Epithelial cell of esophagus (primary cell): ENCODE data around the gene ARHGAP9.

Experiments used
- DNase-seq: peaks from one replicate; pipeline ENCODE4 v3.0.0; 2010; ENCODE audit warnings: low read depth
- H3K4me3 ChIP-seq: 2 replicates; pipeline ENCODE4 v1.5.1; 2011; ENCODE audit warnings: mild to moderate bottlenecking, low read length, control low read depth
- TF ChIP-seq, protein P1 (sequence below): IDR thresholded peaks from 2 replicates; pipeline ENCODE4 v1.5.1; 2011; ENCODE audit warnings: low read depth, mild to moderate bottlenecking, low read length, control low read depth, inconsistent platforms; ENCODE audit not compliant: insufficient read depth; ENCODE audit errors: missing control alignments

The ARHGAP9 gene

DNA sequence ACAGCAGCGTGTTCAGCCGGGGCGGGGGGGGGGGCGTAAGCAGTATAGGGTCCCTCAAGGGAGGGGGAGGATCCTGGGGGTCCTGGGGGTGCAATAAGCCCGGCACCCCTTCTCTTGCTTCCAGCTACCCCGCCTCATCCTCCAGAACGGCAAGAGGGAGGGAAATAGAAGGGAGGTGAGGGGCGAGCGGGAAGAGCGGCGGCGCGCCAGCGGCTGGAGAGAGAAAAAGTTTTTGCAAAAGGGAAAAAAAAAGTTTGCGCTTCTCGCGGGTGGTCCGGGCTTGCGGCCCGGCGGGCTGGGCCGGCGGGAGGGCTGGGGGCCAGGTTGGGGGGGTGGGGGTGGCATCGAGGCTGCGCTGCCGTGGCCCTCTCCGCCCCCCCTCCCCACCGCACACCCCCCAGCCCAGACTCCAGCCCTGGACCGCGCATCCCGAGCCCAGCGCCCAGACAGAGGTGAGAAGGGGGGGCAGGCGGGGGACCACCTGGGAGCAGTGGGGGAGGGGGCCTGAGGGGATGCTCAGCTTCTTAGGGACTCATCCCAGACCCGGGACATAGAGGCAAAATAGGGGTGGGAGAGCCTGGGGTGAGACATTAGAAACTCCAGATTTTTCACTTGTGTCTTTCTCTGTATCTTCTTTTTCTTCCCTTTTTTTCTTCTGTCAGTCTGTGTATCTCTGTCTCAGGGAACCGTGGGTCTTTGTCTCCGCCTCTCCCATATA is 19.8 kb downstream of the ARHGAP9 start, which contains the start of gene GLI1:
TSS of gene GLI1 (plus strand) at position 36 of the 718 bp plus-strand sequence. CDS start 3,907 bp downstream, outside the sequence.
- TF ChIP-seq, protein P1, sequence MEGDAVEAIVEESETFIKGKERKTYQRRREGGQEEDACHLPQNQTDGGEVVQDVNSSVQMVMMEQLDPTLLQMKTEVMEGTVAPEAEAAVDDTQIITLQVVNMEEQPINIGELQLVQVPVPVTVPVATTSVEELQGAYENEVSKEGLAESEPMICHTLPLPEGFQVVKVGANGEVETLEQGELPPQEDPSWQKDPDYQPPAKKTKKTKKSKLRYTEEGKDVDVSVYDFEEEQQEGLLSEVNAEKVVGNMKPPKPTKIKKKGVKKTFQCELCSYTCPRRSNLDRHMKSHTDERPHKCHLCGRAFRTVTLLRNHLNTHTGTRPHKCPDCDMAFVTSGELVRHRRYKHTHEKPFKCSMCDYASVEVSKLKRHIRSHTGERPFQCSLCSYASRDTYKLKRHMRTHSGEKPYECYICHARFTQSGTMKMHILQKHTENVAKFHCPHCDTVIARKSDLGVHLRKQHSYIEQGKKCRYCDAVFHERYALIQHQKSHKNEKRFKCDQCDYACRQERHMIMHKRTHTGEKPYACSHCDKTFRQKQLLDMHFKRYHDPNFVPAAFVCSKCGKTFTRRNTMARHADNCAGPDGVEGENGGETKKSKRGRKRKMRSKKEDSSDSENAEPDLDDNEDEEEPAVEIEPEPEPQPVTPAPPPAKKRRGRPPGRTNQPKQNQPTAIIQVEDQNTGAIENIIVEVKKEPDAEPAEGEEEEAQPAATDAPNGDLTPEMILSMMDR: no peak
- DNase-seq: no peak
- peak within 1 kb of the TSS; percentile 49 for H3K4me3 ChIP-seq

DNA sequence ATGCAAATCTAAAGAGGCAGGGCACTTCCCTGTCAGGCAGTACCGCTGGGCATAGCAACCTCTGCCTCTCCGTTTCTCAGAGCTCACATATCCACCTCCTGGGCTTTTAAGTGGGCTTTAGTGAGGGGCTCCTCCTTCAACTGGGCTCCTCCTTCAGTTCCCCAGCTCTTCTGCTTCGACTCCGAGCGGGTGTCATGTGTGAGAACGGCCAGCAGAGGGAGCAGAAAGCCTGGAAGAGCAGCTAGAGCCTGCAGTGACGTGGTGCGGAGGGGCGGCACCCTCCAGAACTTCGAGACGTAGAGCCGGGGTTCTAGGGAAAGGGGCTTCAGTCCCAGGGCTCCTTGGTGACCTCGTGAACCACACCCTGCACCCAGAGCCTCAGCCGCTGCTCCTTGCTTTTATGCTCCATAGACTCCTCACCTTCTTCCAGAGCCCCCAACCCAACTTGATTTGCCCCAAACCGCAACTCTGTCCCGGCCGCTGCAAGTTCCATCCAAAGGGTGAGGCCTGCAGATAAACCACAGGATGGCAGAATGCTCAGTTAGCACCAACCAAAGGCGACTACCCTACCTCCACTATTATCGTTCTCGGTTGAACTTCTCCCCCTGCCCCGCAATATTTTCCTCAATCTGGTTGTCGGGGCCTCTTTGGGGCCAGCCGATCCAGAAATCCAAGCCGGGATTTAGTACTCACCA is 20.5 kb downstream of the ARHGAP9 start:
- DNase-seq: peak; percentile 96
- H3K4me3 ChIP-seq: peak overlapping the region; percentile 49
- TF ChIP-seq, protein P1: peak; percentile 96

DNA sequence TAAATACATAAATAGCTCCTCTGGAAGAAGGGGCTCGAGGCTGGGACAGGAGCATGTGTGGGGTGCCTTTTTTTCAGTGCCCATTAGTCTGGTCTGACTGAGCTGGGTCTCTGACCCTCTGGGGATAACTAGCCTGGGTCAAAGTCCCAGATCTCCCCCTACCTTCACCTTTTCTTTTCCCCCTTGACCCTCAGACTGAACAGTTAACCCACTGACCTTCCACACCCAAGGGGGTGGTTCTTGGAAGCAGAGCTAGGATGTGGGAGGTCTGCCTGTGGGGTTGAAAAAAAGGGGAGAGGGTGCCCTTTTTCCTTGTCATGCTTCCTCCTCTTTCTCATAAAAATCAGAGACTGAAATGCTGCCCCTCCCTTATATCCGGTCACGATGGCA is 21.0 kb downstream of the ARHGAP9 start:
- no peak for DNase-seq
- TF ChIP-seq, protein P1: no peak
- peak overlapping the region; percentile 49 for H3K4me3 ChIP-seq

DNA sequence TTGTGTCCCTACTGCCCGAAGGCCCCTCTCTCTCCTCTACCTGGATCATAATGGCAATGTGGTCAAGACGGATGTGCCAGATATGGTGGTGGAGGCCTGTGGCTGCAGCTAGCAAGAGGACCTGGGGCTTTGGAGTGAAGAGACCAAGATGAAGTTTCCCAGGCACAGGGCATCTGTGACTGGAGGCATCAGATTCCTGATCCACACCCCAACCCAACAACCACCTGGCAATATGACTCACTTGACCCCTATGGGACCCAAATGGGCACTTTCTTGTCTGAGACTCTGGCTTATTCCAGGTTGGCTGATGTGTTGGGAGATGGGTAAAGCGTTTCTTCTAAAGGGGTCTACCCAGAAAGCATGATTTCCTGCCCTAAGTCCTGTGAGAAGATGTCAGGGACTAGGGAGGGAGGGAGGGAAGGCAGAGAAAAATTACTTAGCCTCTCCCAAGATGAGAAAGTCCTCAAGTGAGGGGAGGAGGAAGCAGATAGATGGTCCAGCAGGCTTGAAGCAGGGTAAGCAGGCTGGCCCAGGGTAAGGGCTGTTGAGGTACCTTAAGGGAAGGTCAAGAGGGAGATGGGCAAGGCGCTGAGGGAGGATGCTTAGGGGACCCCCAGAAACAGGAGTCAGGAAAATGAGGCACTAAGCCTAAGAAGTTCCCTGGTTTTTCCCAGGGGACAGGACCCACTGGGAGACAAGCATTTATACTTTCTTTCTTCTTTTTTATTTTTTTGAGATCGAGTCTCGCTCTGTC is 22.8 kb downstream of the ARHGAP9 start:
- no peak for DNase-seq
- TF ChIP-seq, protein P1: no peak
- no peak overlapping the region for H3K4me3 ChIP-seq

DNA sequence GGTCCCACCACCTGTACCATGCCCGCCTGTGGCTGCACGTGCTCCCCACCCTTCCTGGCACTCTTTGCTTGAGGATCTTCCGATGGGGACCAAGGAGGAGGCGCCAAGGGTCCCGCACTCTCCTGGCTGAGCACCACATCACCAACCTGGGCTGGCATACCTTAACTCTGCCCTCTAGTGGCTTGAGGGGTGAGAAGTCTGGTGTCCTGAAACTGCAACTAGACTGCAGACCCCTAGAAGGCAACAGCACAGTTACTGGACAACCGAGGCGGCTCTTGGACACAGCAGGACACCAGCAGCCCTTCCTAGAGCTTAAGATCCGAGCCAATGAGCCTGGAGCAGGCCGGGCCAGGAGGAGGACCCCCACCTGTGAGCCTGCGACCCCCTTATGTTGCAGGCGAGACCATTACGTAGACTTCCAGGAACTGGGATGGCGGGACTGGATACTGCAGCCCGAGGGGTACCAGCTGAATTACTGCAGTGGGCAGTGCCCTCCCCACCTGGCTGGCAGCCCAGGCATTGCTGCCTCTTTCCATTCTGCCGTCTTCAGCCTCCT is 23.4 kb downstream of the ARHGAP9 start:
- TF ChIP-seq, protein P1: peak; percentile 73
- no peak overlapping the region for H3K4me3 ChIP-seq
- peak; percentile 56 for DNase-seq

DNA sequence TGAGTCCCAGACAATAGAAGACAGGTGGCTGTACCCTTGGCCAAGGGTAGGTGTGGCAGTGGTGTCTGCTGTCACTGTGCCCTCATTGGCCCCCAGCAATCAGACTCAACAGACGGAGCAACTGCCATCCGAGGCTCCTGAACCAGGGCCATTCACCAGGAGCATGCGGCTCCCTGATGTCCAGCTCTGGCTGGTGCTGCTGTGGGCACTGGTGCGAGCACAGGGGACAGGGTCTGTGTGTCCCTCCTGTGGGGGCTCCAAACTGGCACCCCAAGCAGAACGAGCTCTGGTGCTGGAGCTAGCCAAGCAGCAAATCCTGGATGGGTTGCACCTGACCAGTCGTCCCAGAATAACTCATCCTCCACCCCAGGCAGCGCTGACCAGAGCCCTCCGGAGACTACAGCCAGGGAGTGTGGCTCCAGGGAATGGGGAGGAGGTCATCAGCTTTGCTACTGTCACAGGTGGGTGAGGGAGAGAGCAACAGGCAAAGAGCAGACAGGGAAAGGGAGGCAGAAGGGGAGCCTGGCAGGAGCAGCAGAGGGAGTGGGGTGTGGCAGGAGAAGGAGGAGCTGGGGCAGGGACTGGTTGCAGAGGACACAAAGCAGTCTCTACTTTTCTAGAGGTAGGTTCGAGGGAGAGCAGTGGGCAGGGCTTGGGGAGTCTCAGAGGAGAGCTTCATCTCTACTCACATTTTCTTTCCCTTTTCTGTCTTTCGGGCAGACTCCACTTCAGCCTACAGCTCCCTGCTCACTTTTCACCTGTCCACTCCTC is 24.1 kb downstream of the ARHGAP9 start:
- H3K4me3 ChIP-seq: no peak overlapping the region
- no peak for DNase-seq
- TF ChIP-seq, protein P1: no peak
